Measurements from ENCODE around the gene SEC61B. TPM values are rescaled to one million over a fixed set of nuclear protein-coding genes. Genes with fewer than 3 reads are reported as not detected.

SEC61B gene
- total and polyA plus RNA-seq, 2 experiments from 2014 or later = 133 to 602 TPM

- no peak overlapping the region for H3K4me3 Mint-ChIP-seq
- no peaks in the 10 kb centered on the region for H3K79me2 ChIP-seq (replicated peaks; ENCODE audit: insufficient read depth)
- H3K4me1 Mint-ChIP-seq = peaks cover 14% of the 10 kb centered on the region
- ATAC-seq (no peak), DNase-seq (ENCODE audit: low spot score) (no peak)
- no peaks in the 10 kb centered on the region for H4K20me1 ChIP-seq (replicated peaks; ENCODE audit: insufficient read depth)
- no peaks in the 10 kb centered on the region for H3K36me3 Mint-ChIP-seq (ENCODE audit: low read depth)
- H3K4me2 ChIP-seq = no peak overlapping the region
- no peaks in the 10 kb centered on the region for H3K9me2 ChIP-seq (ENCODE audit: insufficient read depth)
- H3K4me3 ChIP-seq = no peak overlapping the region
- H3K9me3 Mint-ChIP-seq = no peaks in the 10 kb centered on the region
- H3K27me3 ChIP-seq (ENCODE audit: insufficient read depth) = no peaks in the 10 kb centered on the region
- H2AFZ ChIP-seq = no peak overlapping the region
- no peak overlapping the region for H3K27ac ChIP-seq (ENCODE audit: low read depth)
- H3K36me3 ChIP-seq (ENCODE audit: insufficient read depth) = no peaks in the 10 kb centered on the region
- peaks cover 9% of the 10 kb centered on the region for H3K4me1 ChIP-seq (ENCODE audit: insufficient read depth)
- H3K27ac Mint-ChIP-seq = no peak overlapping the region
- peaks cover 4% of the 10 kb centered on the region for H3K27me3 Mint-ChIP-seq (ENCODE audit: insufficient read depth, low read depth, poor library complexity)
- H3F3A ChIP-seq (replicated peaks; ENCODE audit: low read depth) = no peaks in the 10 kb centered on the region
- no peak for TF ChIP-seq ZNF331 (CRISPR knock-in tag; IDR thresholded peaks at IDR 0.05; ENCODE audit: low read depth)
- TF ChIP-seq POLR2AphosphoS5 (IDR thresholded peaks at IDR 0.05; ENCODE audit: low read depth) = no peak
- TF ChIP-seq CREB1 (CRISPR knock-in tag; IDR thresholded peaks at IDR 0.05; ENCODE audit: low read depth) = no peak
- no peak for TF ChIP-seq EZH2 (IDR thresholded peaks at IDR 0.05; ENCODE audit: low read depth, unreplicated experiment)
- TF ChIP-seq ETS1 (IDR thresholded peaks at IDR 0.05) = no peak
- TF ChIP-seq ZNF114 (CRISPR knock-in tag; IDR thresholded peaks at IDR 0.05) = no peak
- no peak for TF ChIP-seq STAT1 (IDR thresholded peaks at IDR 0.05; ENCODE audit: unreplicated experiment)
- no peak for TF ChIP-seq REST (IDR thresholded peaks at IDR 0.05; ENCODE audit: unreplicated experiment)
- TF ChIP-seq EZH2phosphoT487 (IDR thresholded peaks at IDR 0.05; ENCODE audit: unreplicated experiment) = no peak
- TF ChIP-seq CTCF (conservative IDR thresholded peaks at IDR 0.05; ENCODE audit: low read depth in 2 of 2) = no peak
- TF ChIP-seq JUNB (IDR thresholded peaks at IDR 0.05; ENCODE audit: unreplicated experiment) = no peak
- no peak for TF ChIP-seq NANOG (IDR thresholded peaks at IDR 0.05; ENCODE audit: borderline replicate concordance)
- TF ChIP-seq, protein P1, sequence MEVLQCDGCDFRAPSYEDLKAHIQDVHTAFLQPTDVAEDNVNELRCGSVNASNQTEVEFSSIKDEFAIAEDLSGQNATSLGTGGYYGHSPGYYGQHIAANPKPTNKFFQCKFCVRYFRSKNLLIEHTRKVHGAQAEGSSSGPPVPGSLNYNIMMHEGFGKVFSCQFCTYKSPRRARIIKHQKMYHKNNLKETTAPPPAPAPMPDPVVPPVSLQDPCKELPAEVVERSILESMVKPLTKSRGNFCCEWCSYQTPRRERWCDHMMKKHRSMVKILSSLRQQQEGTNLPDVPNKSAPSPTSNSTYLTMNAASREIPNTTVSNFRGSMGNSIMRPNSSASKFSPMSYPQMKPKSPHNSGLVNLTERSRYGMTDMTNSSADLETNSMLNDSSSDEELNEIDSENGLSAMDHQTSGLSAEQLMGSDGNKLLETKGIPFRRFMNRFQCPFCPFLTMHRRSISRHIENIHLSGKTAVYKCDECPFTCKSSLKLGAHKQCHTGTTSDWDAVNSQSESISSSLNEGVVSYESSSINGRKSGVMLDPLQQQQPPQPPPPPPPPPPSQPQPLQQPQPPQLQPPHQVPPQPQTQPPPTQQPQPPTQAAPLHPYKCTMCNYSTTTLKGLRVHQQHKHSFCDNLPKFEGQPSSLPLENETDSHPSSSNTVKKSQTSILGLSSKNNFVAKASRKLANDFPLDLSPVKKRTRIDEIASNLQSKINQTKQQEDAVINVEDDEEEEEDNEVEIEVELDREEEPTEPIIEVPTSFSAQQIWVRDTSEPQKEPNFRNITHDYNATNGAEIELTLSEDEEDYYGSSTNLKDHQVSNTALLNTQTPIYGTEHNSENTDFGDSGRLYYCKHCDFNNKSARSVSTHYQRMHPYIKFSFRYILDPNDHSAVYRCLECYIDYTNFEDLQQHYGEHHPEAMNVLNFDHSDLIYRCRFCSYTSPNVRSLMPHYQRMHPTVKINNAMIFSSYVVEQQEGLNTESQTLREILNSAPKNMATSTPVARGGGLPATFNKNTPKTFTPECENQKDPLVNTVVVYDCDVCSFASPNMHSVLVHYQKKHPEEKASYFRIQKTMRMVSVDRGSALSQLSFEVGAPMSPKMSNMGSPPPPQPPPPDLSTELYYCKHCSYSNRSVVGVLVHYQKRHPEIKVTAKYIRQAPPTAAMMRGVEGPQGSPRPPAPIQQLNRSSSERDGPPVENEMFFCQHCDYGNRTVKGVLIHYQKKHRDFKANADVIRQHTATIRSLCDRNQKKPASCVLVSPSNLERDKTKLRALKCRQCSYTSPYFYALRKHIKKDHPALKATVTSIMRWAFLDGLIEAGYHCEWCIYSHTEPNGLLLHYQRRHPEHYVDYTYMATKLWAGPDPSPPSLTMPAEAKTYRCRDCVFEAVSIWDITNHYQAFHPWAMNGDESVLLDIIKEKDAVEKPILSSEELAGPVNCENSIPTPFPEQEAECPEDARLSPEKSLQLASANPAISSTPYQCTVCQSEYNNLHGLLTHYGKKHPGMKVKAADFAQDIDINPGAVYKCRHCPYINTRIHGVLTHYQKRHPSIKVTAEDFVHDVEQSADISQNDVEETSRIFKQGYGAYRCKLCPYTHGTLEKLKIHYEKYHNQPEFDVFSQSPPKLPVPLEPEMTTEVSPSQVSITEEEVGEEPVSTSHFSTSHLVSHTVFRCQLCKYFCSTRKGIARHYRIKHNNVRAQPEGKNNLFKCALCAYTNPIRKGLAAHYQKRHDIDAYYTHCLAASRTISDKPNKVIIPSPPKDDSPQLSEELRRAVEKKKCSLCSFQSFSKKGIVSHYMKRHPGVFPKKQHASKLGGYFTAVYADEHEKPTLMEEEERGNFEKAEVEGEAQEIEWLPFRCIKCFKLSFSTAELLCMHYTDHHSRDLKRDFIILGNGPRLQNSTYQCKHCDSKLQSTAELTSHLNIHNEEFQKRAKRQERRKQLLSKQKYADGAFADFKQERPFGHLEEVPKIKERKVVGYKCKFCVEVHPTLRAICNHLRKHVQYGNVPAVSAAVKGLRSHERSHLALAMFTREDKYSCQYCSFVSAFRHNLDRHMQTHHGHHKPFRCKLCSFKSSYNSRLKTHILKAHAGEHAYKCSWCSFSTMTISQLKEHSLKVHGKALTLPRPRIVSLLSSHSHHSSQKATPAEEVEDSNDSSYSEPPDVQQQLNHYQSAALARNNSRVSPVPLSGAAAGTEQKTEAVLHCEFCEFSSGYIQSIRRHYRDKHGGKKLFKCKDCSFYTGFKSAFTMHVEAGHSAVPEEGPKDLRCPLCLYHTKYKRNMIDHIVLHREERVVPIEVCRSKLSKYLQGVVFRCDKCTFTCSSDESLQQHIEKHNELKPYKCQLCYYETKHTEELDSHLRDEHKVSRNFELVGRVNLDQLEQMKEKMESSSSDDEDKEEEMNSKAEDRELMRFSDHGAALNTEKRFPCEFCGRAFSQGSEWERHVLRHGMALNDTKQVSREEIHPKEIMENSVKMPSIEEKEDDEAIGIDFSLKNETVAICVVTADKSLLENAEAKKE (CRISPR knock-in tag; IDR thresholded peaks at IDR 0.05) = no peak
Measured at GRCh38 chr9:99257723-99258389, 35.8 kb downstream of the SEC61B start.
